Kidney glomerular epithelial cell (primary cell): ENCODE results near the gene FKBP8.
A peak's percentile ranks its signal among the peaks of the same experiment; 100 is the strongest.
"Not testable (repeated sequence)": the region's sequence is repeated elsewhere in the genome, so short reads cannot be mapped to it uniquely, and the experiment has no call there.

Source experiments
- DNase-seq: peaks from one replicate; lab custom pipeline; 2025; lab: John Stamatoyannopoulos, UW

FKBP8 gene

DNA sequence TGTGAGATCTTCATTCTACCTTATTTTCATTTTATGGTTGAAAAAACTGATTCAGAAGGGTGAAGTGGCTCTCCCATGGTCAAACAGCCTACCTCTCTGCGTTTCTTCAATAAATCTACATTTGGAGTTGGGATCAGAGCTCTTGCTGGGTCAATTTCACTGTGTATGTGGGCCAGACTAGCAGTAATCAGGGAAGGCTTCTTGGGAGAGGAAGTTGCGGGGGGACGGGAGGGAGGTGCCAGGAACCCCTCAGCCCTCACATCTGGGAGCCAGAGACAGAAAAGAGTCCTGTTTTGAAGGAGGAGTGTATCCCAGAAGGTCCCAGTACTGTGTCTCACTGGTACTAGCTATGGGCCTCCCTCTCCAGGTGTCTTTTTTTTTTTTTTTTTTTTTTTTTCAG lies 15.2 kb upstream of the FKBP8 start:
- DNase-seq, result no peak

DNA sequence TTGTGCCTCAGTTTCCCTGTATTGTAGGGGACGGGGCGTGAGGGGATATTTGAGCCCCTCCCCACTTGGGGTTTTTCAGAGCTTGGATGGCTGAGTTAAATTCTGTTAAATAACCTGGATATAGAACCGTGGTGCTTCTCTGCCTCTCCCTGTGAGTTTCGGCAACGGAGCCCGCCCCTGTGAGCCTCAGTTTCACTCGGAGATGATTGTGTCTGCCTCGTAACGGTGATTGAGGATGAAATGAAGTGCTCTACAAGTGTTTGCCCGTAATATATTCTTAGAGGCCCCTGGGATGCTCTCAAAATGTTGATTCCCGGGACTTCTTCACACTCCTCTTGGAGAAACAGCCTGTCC lies 14.8 kb upstream of the FKBP8 start:
- DNase-seq, result no peak

DNA sequence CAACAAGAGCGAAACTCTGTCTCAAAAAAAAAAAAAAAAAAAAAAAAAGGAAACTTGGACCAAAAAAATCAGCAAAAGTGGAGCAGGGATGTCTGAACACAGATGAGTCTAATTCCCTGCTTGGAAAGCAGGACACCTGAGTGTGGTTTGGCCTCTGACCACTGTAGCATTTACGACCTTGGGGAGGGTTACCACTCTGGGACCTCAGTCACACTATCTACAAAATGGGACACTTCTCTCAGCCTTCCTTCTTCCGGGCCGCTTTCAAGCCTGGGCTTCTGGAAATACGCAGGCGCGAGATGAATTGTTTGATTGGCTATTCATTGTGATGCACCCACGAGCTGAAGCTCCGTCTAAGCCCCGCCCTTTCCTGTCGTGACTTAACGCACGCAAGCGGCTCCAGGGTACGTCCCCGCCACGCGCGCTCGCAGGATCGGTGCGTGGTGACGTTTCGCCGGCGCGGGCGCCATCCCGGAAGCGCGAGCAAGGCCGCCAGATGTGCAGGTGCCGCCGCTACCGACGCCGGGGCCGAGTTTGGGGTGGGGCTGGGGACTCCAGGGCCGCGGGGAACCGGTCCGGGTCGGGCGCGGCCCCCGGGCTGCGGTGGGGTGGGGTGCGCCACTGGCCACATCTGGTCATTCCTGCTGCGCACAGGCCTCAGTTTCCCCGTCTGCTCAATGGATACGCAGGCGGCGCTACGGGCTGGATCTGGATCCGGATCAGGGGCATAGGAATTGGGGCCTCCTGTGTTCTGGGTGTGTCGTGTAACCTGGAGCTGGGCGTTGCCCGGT lies 14.2 kb upstream of the FKBP8 start, which contains the start of gene KXD1:
TSS of gene KXD1 (plus strand) at position 460 of the 791 bp plus-strand sequence. CDS start 4,187 bp downstream, outside the sequence.
- DNase-seq, result peak; percentile 89

DNA sequence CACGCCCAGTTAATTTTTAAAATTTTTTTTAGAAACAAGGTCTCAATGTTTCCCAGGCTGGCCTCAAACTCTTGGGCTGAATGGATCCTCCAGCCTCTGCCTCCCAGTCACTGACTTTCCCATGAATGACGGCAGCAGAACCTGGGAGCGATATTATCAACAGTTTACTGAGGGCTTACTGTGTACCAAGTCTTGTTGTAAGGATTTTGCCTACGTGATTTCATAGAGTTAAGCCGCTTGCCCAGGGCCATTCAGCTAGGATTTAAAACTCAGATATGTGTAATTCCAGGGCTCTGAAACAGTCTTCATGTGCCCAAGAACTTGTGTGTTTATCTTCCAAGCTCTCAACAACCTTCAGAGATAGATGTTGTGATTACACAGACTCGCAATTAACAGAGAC lies 8.3 kb upstream of the FKBP8 start:
- DNase-seq, result no peak

DNA sequence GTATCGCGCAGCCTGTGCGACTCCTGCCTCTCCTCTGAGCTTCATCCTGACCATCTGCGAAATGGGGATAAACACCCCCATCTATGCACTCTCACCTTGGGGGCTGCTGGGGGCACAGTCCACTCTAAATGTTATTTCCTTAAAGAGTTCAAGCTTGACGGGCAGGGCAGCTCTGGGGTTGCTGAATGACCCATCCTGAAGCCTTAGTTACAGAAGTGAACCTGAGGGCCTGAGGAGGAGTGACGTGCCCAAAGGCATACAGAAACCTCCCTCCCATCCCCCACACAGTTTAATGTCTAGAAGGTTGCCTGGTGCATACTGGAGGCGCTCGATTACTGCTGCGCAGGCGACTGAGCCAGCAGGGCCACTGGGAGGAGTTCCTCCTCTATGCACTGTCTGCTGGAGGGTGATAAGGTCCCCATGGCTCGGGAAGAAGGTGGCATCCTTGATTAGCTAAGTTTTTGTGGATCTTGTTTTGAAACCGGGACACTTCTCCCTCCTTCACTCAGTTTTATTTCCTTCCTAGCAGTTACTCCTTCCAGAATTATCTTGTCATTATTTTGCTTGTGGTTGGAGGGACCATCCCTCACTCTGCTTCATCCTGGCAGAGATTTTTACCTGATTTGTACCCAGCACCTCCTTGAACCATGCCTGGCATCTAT lies 572 bp upstream of the FKBP8 start:
- DNase-seq, result peak; percentile 5

DNA sequence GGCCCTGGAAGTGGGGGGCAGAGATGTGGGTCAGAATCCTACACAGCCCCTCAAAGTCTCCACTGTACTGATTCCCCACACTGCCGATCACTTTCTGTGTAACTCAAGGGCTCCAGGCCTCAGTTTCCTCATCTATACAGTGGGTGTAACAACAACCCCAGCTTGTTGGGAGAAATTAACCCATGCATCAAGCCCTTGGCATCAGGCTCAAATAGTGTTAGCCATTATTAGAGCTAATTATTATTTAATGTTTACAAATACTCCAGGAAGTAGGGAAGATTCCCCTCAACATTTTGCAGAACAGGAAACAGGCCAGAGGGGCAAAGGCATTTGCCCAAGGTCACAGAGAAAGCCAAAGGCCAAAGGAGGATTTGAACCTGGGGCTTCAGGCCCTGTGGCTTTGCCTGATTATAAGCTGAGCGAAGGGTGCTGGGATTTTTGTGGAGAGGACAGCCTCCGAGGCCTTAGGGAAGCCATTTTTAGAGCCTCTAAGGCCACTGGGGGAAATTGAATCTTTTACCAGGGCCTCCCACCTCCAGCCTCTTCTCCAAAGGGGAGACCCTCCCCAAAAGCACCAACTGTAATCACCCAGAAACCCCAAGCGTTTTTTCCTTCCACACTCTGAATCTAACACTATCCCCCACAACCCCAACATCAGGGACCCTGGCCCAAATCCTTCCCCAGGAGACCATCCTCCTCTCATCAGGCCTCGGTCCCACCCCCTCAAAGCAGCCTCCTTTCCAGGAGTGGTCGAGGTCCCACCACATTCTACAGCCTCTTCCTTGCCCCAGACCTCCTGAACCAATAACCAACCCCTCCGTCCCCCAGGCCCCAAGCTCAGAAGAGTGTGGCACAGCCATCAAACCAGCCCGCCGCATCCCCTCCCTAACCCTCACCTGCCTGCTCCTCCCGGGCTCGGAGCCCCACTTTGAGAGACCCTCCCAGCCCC lies 1.1 kb downstream of the FKBP8 start:
- no peak for DNase-seq

DNA sequence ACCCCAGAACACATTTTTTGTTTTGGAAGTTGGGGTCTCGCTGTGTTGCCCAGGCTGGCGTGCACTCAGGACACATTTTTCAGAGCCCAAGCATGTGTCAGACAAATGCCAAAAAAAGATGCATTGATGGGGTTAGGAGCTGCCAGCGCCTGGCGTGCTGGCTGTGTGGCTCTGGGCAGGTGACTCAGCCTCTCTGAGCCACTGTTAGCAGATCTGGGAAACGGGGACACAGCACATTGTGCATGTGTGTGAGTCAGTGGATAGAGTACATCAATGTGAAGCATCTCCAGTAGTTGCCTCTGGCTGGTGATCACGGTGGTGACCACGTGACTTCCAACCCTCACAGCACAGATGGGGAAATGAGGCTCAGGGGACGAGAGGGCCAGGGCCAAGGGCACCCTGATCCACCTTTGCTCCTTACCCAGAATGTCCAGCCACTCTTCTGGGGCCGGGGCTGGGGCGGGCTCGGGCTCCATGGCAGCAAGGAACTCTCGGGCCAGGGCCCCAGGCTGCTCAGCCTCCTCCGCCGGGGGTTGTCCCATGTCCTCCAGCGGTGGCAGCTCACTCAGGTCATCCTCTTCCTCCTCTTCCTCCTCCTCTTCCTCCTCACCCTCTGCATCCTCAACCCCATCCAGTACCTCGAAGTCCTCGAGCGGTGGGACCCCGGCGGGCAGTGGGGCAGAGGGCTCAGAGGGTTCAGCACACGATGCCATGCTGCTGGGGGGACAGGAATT lies 1.9 kb downstream of the FKBP8 start:
- DNase-seq, result no peak

DNA sequence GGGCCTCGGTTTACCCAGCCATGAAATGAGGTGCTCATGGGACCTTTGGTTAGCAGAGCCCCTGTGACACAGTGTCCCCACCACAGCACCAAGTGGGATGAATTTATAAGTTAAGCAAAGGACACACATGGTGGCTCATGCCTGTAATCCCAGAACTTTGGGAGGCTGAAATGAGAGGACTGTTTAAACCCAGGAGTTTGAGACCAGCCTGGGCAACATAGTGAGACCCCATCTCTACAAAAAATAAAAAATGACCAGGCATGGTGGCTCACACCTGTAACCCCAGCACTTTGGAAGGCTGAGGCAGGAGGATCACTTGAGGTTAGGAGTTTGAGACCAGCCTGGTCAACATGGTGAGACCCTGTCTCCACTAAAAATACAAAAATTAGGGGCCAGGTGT lies 3.2 kb downstream of the FKBP8 start:
- not testable (repeated sequence) for DNase-seq

DNA sequence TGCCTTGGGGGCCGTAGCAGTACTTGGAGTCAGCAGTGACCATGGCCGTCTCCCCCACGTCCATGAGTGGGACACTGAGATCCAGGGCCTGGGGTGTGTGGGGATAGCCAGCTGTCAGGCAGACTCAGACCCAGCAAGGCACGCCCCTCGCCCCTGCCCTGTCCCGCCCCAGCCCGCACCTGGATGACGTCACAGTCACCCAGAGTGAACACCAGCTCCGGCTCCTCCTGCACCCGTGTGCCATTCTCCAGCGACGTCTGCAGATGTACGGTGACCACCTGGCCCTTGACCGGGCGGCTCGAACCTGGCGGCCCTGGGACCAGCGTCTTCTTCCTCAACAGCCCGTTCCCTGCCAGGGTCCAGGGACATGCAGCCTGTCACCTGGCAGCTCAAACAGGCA lies 4.0 kb downstream of the FKBP8 start:
- no peak for DNase-seq

DNA sequence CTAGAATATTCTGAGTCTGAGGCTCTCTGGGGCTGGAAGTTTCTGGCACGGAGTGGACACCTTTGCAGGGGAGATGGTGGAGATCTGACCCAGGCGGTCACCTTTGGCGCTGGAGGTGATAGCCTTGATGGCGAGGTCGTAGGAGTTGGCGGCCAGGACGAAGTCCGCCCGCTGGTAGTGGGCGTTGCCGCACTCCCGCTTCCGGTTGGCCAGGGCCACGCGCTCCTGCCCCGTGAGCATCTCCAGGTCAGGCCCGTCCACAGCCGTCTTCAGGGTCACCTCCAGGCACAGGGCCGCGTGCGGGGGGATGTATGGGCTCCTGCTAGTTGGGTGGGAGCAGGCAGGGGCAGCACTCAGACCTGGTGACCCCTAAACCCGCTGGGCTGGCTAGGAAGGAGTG lies 5.3 kb downstream of the FKBP8 start:
- DNase-seq, result no peak

DNA sequence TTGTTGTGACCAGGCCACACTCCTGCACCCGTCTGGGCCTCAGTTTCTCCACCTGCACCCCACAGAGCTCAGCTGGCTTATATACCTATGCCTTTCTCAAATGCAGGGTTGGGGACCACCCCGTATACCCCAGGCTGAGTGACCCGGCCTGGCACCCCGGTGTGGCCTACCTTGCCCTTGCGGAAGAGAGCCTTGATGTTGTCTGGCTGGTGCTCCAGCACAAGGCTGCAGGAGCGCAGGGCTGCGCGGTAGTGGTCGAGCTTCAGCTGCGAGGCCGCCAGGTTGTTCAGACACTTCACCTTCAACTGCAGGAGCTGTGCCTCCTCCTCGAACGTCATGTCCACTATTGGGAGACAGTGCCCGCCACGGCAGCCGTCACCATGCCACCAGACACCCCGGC lies 5.9 kb downstream of the FKBP8 start:
- DNase-seq, result no peak

DNA sequence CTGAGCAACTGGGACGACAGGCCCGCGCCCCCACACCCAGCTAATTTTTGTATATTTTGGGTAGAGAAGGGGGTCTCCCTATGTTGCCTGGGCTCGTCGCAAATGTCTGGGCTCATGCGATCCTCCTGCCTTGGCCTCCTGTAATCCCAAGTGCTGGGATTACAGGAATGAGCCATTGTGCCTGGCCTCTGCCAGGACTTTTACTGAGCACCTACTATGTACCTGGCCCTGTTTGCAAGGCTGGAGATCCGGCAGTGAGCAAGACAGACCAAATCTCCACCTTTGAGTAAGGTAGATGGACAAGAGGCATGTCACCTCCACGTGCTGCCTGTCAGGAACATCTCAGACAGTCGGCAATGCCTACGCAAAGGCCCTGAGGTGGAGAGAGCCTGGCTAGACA lies 6.9 kb downstream of the FKBP8 start:
- DNase-seq, result no peak

DNA sequence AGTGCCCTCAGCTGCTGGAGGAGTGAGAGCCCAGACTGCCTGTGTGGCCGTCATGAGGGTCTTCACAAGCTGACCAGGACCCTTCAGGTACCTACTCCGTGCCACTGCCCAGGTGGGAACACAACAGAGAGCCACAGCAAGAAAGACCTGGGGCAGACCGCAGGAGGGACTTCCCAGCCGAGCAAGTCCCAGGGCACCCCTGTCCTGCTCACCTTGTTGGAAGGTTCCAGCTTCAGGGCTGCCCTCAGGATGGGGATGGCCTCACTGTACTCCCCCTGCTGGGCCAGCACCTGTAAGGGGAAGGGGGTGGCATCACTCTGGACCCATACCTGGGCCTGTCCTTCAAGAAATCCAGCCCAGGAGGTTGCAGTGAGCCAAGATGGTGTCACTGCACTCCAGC lies 10.3 kb downstream of the FKBP8 start:
- DNase-seq, result no peak

DNA sequence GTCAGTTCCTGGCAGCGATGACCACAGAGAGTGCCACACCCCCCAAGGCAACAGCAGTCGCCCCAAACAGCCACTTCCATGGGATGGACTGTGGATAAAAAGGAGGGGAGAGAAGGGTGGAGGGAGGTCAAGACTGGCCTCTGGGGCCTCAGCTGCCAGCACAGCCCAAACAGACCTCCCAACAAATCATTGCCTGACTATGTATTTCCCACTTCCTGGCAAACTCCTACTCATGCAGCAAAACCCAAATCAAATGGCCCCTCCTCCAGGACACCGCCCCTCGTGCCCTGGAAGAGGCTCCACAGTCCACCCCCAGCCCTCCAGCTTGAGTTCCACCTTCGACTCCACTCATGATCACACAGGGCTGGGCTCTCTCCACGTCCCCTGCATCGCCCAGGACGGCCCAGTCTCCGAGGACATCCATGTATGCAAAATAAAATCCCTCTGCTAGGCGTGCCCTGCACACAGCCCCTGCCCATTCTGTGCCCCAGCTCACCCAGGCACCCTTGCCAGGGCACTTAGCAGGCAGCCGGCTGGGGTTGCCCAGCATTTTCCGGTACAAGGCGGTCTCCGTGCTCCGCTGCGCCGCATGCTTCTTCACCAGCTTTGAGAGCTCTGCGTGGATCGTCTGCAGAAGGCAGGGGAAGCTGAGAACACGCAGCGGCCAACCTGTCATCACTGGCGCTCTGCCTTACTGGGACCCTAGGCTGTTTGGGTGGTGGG lies 11.0 kb downstream of the FKBP8 start:
- no peak for DNase-seq

DNA sequence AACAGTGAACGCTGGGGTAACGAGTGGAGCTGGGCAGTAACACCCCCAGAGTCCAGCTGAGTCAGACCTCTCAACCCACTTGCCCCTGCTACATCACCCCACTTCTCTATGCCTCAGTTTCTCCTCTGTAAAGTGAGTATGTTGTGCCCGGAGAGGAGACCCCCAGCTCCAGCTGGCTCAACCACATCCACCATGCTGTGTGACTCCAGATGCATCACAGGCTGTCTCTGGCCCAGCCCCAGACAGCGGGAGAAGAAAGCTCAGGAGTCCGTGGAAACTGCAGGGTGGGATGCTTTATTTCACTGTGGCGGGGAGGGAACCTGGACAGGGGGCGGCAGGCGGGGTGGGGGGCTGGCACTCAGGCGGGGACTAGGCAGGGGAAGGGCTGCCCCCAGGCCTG lies 11.9 kb downstream of the FKBP8 start:
- DNase-seq, result no peak

DNA sequence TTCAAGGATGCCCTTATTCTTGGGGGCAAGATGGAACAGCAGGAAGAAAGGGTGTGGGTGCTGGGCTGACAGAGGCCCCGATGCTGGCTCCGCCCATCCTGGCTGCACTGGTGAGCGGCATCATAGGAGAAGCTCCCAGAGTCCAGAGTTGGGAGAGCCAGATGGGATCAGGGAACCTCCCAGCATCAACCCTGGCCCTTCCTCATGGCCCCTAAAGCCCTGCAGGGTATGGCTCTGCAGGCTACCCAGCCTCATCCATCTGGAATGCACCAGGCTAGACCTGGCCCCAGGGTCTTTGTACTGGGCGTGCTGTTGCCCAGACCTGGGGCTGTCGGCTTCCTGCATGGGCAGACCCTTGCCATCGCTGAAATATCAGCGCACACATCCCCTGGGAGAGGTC lies 13.6 kb downstream of the FKBP8 start:
- DNase-seq, result no peak

DNA sequence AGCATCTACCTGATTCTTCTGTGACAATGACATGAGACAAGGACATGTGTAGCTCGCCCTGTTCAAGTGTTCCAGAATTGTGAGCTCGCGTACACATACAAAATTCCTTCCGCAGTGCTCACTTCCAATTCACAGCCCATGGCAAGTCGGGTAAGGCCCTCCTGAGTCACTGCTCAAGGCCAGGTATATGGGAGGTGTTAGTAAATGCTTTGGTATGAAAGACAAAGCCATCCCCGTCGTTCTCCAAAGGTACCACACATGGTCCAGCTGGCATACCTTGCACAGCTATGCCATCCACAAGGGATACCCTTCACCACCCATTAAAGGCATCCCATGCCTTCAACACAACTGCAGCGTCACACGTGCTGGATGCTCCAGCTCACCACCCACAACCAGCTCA lies 17.1 kb downstream of the FKBP8 start:
- DNase-seq, result no peak

DNA sequence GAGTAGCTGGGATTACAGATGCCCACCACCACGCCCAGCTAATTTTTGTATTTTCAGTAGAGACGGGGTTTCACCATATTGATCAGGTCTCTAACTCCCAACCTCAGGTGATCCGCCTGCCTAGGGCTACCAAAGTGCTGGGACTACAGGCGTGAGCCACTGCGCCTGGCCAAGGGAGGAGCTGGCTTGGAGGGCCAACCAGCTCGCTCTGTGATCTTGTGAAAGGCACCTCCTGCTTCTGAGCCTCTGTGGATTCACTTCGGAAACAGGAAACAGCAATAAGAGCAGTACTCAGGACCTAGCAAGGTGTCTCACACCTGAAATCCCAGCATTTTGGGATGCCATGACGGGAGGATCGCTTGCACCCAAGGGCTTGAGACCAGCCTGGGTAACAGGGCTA lies 19.5 kb downstream of the FKBP8 start:
- DNase-seq, result no peak

DNA sequence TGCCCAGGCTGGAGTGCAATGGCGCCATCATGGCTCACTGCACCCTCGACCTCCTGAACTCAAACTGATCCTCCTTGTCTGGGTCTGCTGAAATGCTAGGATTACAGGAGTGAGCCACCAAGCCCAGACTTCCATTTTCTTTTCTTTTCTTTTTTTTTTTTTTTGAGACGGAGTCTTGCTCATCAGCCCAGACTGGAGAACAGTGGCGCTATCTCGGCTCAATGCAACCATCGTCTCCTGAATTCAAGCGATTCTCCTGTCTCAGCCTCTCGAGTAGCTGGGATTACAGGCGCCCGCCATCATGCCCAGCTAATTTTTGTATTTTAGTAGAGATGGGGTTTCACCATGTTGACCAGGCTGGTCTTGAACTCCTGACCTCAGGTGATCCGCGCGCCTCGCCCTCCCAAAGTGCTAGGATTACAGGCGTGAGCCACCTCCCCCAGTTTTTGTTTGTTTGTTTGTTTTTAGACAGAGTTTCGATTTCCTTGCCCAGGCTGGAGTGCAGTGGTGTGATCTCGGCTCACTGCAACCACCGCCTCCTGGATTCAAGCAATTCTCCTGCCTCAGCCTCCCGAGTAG lies 20.4 kb downstream of the FKBP8 start:
- DNase-seq, result not testable (repeated sequence)

DNA sequence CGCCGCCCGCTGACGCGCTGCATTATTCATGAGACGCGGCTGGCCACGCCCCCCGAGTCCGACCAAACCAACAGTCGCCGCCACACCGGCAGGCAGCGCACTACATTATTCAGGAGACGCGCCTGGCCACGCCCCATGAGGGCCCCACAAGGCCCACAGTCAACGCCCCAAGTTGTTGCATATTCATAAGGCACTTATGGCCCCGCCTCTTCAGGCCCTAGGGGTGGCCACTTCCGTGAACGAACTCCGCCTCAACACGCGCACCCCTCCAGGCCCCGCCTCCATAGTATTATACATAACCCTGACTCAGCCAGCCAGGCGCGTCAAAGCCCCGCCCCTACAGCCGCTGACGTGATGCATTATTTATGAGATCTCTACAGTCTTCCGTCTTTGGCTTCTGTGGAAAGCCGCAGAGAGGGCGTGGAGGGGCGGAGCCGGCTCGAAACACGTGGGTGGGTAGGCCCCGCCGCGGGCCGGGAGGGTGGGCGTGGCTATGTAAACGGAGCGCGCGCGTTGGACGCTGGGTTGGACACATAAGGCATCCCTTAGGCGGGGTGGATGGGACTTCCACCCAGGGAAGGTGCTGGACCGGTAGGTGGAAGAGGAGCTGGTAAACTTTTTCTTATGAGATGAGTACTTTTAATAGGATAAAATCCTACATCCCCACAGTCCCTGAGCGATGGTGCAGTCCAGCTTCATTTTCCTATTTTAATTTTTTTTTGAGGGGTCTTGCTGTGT lies 21.1 kb downstream of the FKBP8 start:
- peak; percentile 100 for DNase-seq
